SK-N-SH (cell line): ENCODE measurements around the gene ZNF579. TPM values are rescaled to one million over a fixed set of nuclear protein-coding genes. Genes with fewer than 3 reads are reported as not detected.

Source experiments
- CTCF ChIA-PET: fragments of 300-600, 350-600 bp; formaldehyde crosslinking; extraction: SDS; loops from one replicate; lab custom pipeline; 2021; lab: Yijun Ruan, JAX
- POLR2A ChIA-PET: fragments of 350-600 bp; sonication (Branson Sonifier 250); formaldehyde crosslinking; extraction: SDS; loops from one replicate; lab custom pipeline; 2020; ENCODE audit warnings: antibody characterized with exemption, inconsistent platforms; lab: Yijun Ruan, JAX
- DNase-seq: peaks from one replicate; pipeline ENCODE4 v3.0.0; 2012
- H2AFZ ChIP-seq: fragments of 200-600 bp; sonication (generic); 2 replicates; pipeline ENCODE4 v1.8.1; 2016; ENCODE audit warnings: antibody characterized with exemption, mild to moderate bottlenecking, low read depth
- H3F3A ChIP-seq: fragments of 200-600 bp; sonication (generic); replicated peaks from 2 replicates; pipeline ENCODE3; 2016; ENCODE audit warnings: antibody characterized with exemption, mild to moderate bottlenecking; ENCODE audit not compliant: insufficient read depth
- H3K27ac ChIP-seq, 2 experiments: fragments of 200-500 bp in 1 of 2; fragments of 200-600 bp in 1 of 2; sonication (Bioruptor generic) in 1 of 2; sonication (generic), shearing (Covaris generic) in 1 of 2; 2 replicates each; pipeline versions ENCODE4 v1.5.1 to v1.6.1; 2014 to 2016; ENCODE audit warnings: low read depth in 2 of 2, inconsistent platforms in 1 of 2, low read length in 1 of 2, mild to moderate bottlenecking in 1 of 2, mixed read lengths in 1 of 2
- H3K27me3 ChIP-seq: fragments of 200-600 bp; sonication (generic), shearing (Covaris generic); 2 replicates; pipeline ENCODE4 v1.6.1; 2016; ENCODE audit warnings: mixed run types; ENCODE audit not compliant: insufficient read depth
- H3K36me3 ChIP-seq, 2 experiments: fragments of 200-500 bp in 1 of 2; fragments of 200-600 bp in 1 of 2; sonication (Bioruptor generic) in 1 of 2; sonication (generic) in 1 of 2; replicated peaks in 1 of 2; 2 replicates each; pipeline versions ENCODE3 to v1.5.1; 2014 to 2016; ENCODE audit warnings: low read length in 1 of 2, mild to moderate bottlenecking in 1 of 2; ENCODE audit not compliant: insufficient read depth in 2 of 2, control insufficient read depth in 1 of 2
- H3K4me1 ChIP-seq, 2 experiments: fragments of 200-500 bp in 1 of 2; fragments of 200-600 bp in 1 of 2; sonication (Bioruptor generic) in 1 of 2; sonication (generic), shearing (Covaris generic) in 1 of 2; 2 replicates each; pipeline versions ENCODE4 v1.5.1 to v1.6.1; 2014 to 2016; ENCODE audit warnings: low read depth in 1 of 2, low read length in 1 of 2, mixed run types in 1 of 2; ENCODE audit not compliant: insufficient read depth in 2 of 2, control insufficient read depth in 1 of 2
- H3K4me2 ChIP-seq: fragments of 200-600 bp; sonication (generic), shearing (Covaris generic); 2 replicates; pipeline ENCODE4 v1.6.1; 2017; ENCODE audit warnings: mixed run types
- H3K4me3 ChIP-seq, 2 experiments: fragments of 200-500 bp in 1 of 2; fragments of 200-600 bp in 1 of 2; sonication (Bioruptor generic) in 1 of 2; sonication (generic), shearing (Covaris generic) in 1 of 2; 2 replicates each; pipeline versions ENCODE4 v1.5.1 to v1.8.1; 2014 to 2016; ENCODE audit warnings: low read depth in 2 of 2, inconsistent platforms in 1 of 2, low read length in 1 of 2, mild to moderate bottlenecking in 1 of 2, mixed read lengths in 1 of 2, moderate library complexity in 1 of 2
- H3K79me2 ChIP-seq: fragments of 200-600 bp; sonication (generic); 2 replicates; pipeline ENCODE4 v1.8.1; 2017; ENCODE audit warnings: mild to moderate bottlenecking; ENCODE audit not compliant: insufficient read depth
- H3K9ac ChIP-seq: fragments of 200-600 bp; sonication (generic); 2 replicates; pipeline ENCODE4 v1.6.1; 2017; ENCODE audit warnings: mixed run types
- H3K9me2 ChIP-seq: fragments of 200-600 bp; sonication (generic); 2 replicates; pipeline ENCODE4 v1.6.1; 2017; ENCODE audit warnings: mixed run types
- H3K9me3 ChIP-seq: fragments of 200-600 bp; sonication (generic); 2 replicates; pipeline ENCODE4 v1.6.1; 2017; ENCODE audit warnings: mixed run types, mild to moderate bottlenecking, moderate library complexity
- H4K20me1 ChIP-seq: fragments of 200-600 bp; sonication (generic); 2 replicates; pipeline ENCODE4 v1.6.1; 2017; ENCODE audit warnings: mild to moderate bottlenecking, mixed run types; ENCODE audit not compliant: insufficient read depth
- CHD2 ChIP-seq: fragments of 150-350 bp; IDR thresholded peaks from 2 replicates; pipeline ENCODE4 v1.6.1; 2018; ENCODE audit warnings: low read length; ENCODE audit not compliant: partially characterized antibody
- ELF1 ChIP-seq: IDR thresholded peaks from 2 replicates; pipeline ENCODE4 v1.4.0; 2012
- EP300 ChIP-seq, 2 experiments: IDR thresholded peaks; 2 replicates each; pipeline versions ENCODE4 v1.4.0 to v1.6.1; 2012; ENCODE audit warnings: borderline replicate concordance in 1 of 2, low read depth in 1 of 2, low read length in 1 of 2
- FOSL2 ChIP-seq: IDR thresholded peaks from 2 replicates; pipeline ENCODE4 v1.4.0; 2012; ENCODE audit warnings: low read depth, mild to moderate bottlenecking, moderate library complexity, borderline replicate concordance
- FOXJ3 ChIP-seq: sonication (generic); formaldehyde crosslinking; IDR thresholded peaks from 2 replicates; pipeline ENCODE4 v1.5.1; 2020; ENCODE audit warnings: mild to moderate bottlenecking, missing genetic modification reagents
- FOXM1 ChIP-seq: IDR thresholded peaks from 2 replicates; pipeline ENCODE4 v1.4.0; 2012; ENCODE audit warnings: low read depth, mild to moderate bottlenecking
- GATA2 ChIP-seq: sonication (generic); formaldehyde crosslinking; IDR thresholded peaks from 2 replicates; pipeline ENCODE4 v1.5.0; 2020; ENCODE audit warnings: mild to moderate bottlenecking, missing genetic modification reagents
- IRF3 ChIP-seq: fragments of 150-350 bp; IDR thresholded peaks from 2 replicates; pipeline ENCODE4 v1.6.1; 2016; ENCODE audit warnings: mild to moderate bottlenecking, low read depth, low read length
- JUND ChIP-seq: IDR thresholded peaks from 2 replicates; pipeline ENCODE4 v1.4.0; 2012
- MAX ChIP-seq: IDR thresholded peaks from 2 replicates; pipeline ENCODE4 v1.4.0; 2012; ENCODE audit warnings: low read depth
- MEF2A ChIP-seq: IDR thresholded peaks from 2 replicates; pipeline ENCODE4 v1.4.0; 2012; ENCODE audit warnings: low read depth, borderline replicate concordance
- MXI1 ChIP-seq: IDR thresholded peaks from 2 replicates; pipeline ENCODE4 v1.6.1; 2012; ENCODE audit warnings: mild to moderate bottlenecking, low read depth, low read length, improper control_type of control experiment
- NFIC ChIP-seq: IDR thresholded peaks from 2 replicates; pipeline ENCODE4 v1.4.0; 2012; ENCODE audit warnings: borderline replicate concordance
- POLR2AphosphoS5 ChIP-seq: IDR thresholded peaks from 2 replicates; pipeline ENCODE4 v1.6.1; 2012; ENCODE audit warnings: low read depth, low read length
- RXRA ChIP-seq: IDR thresholded peaks from 2 replicates; pipeline ENCODE4 v1.4.0; 2012; ENCODE audit warnings: low read depth, mild to moderate bottlenecking, borderline replicate concordance
- SIN3A ChIP-seq: IDR thresholded peaks from 2 replicates; pipeline ENCODE4 v1.6.1; 2012; ENCODE audit warnings: low read depth, mild to moderate bottlenecking, low read length, moderate library complexity, borderline replicate concordance
- SMC3 ChIP-seq: IDR thresholded peaks from 2 replicates; pipeline ENCODE4 v1.6.1; 2012; ENCODE audit warnings: low read depth, low read length, improper control_type of control experiment
- TAF1 ChIP-seq: IDR thresholded peaks from 2 replicates; pipeline ENCODE4 v1.6.1; 2012; ENCODE audit warnings: low read depth, mild to moderate bottlenecking, low read length, moderate library complexity, borderline replicate concordance
- TCF12 ChIP-seq: IDR thresholded peaks from 2 replicates; pipeline ENCODE4 v1.4.0; 2012
- YY1 ChIP-seq: IDR thresholded peaks from 2 replicates; pipeline ENCODE4 v1.4.0; 2012; ENCODE audit warnings: low read depth, mild to moderate bottlenecking
- ZBTB33 ChIP-seq: IDR thresholded peaks from 2 replicates; pipeline ENCODE4 v1.4.0; 2012; ENCODE audit warnings: low read depth, borderline replicate concordance
- WGBS: methylation state at CpG from one replicate; pipeline ENCODE4 v1.1.6; 2017; ENCODE audit warnings: low lambda C conversion rate; 5-methylcytosine and 5-hydroxymethylcytosine counted together
- polyA plus RNA-seq, 3 experiments: library from polyadenylated mRNA; depleted of rRNA; stranded (reverse); fragments of >200 nt; gene quantifications; 2 replicates each; pipeline ENCODE4 v1.2.3, GENCODE V29; 2012
- TF ChIP-seq, protein P1 (sequence below): IDR thresholded peaks from 2 replicates; pipeline ENCODE4; 2012
- TF ChIP-seq, protein P2 (sequence below): IDR thresholded peaks from 2 replicates; pipeline ENCODE4 v1.4.0; 2012; ENCODE audit warnings: low read depth, borderline replicate concordance

The ZNF579 gene
- polyA plus RNA-seq, 1 of the 3 experiments (the other 2 are of a cell fraction), result 5.9 TPM

DNA sequence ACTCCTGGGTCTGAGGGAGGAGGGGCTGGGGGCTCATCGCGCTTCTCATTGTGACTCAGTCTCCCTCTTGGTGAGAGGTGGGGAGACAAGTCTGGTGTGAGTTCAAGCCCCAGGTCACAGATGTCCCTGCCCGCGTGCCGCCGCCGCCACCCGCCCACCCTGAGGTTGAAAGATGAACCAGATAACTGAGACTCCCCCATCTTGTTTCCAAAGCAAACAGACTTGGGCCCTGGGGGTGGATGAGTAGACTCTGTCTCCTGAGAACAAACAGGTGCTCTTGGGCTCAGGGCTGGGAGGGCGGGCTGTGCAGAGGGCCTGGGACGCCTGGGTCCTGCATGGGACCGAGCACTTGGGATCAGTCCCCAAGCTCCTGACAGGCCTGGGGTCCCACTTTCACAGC lies 44.3 kb downstream of the ZNF579 start:
- 86% methylated on average over 11 of the region's 11 CpGs for WGBS
- Histone ChIP-seq H4K20me1 (no peaks in the 10 kb centered on the region), H3K9me3 (no peaks in the 10 kb centered on the region), H3K79me2 (no peaks in the 10 kb centered on the region), H2AFZ (no peak overlapping the region), H3K9me2 (no peaks in the 10 kb centered on the region), H3K4me3 (no peak overlapping the region), H3F3A (peaks cover 4% of the 10 kb centered on the region), H3K4me1 (peaks cover 0 to 3% of the 10 kb centered on the region in 2 experiments; a peak in 2 of 4 replicates), H3K9ac (no peak overlapping the region), H3K27me3 (no peaks in the 10 kb centered on the region), H3K4me2 (no peak overlapping the region), H3K27ac (no peak overlapping the region), H3K36me3 (no peaks in the 10 kb centered on the region)
- TF ChIP-seq NFIC (no peak), RXRA (no peak), ELF1 (no peak), FOSL2 (no peak), POLR2AphosphoS5 (no peak), CHD2 (no peak), MXI1 (no peak), GATA2 (CRISPR knock-in tag) (no peak), YY1 (no peak), MAX (no peak), FOXM1 (no peak), SIN3A (no peak), EP300 (IDR thresholded peaks at IDR 0.05; ENCODE audit: borderline replicate concordance in 1 of 2, low read depth in 1 of 2, low read length in 1 of 2) (no peak), FOXJ3 (CRISPR knock-in tag) (no peak), TCF12 (no peak), JUND (no peak)
- TF ChIP-seq, protein P1, sequence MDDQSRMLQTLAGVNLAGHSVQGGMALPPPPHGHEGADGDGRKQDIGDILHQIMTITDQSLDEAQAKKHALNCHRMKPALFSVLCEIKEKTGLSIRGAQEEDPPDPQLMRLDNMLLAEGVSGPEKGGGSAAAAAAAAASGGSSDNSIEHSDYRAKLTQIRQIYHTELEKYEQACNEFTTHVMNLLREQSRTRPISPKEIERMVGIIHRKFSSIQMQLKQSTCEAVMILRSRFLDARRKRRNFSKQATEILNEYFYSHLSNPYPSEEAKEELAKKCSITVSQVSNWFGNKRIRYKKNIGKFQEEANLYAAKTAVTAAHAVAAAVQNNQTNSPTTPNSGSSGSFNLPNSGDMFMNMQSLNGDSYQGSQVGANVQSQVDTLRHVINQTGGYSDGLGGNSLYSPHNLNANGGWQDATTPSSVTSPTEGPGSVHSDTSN, result no peak
- TF ChIP-seq, protein P2, sequence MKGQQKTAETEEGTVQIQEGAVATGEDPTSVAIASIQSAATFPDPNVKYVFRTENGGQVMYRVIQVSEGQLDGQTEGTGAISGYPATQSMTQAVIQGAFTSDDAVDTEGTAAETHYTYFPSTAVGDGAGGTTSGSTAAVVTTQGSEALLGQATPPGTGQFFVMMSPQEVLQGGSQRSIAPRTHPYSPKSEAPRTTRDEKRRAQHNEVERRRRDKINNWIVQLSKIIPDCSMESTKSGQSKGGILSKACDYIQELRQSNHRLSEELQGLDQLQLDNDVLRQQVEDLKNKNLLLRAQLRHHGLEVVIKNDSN, result no peak
- DNase-seq, result no peak
- POLR2A ChIA-PET, result no interaction called here
- CTCF ChIA-PET, result interaction anchor here (1.2 to 2.1 kb wide), 4 partner anchors 8 to 51 kb away, joined by 3 to 9 read pairs (median 6); no protein-coding TSS in a partner anchor

- no peak overlapping the region for H3K4me2 ChIP-seq
- no peak overlapping the region for H3K9ac ChIP-seq
- ChIA-PET POLR2A (no interaction called here), CTCF (interaction anchor here (1.0 to 2.1 kb wide), 5 partner anchors 8 to 96 kb away, joined by 3 to 9 read pairs (median 5); no protein-coding TSS in a partner anchor)
- peaks cover 0 to 3% of the 10 kb centered on the region in 2 experiments; a peak in 2 of 4 replicates for H3K4me1 ChIP-seq
- no peak for DNase-seq
- no peaks in the 10 kb centered on the region for H4K20me1 ChIP-seq
- 97% methylated on average over 21 of the region's 22 CpGs for WGBS
- TF ChIP-seq IRF3 (no peak), FOXM1 (no peak), MEF2A (no peak), SIN3A (no peak), CHD2 (no peak), TCF12 (no peak), MAX (no peak), TAF1 (no peak), ZBTB33 (no peak), SMC3 (no peak), NFIC (no peak)
- H3K36me3 ChIP-seq, result no peaks in the 10 kb centered on the region
- no peaks in the 10 kb centered on the region for H3K9me3 ChIP-seq
- H3K79me2 ChIP-seq, result no peaks in the 10 kb centered on the region
- no peaks in the 10 kb centered on the region for H3K27me3 ChIP-seq
- no peak overlapping the region for H2AFZ ChIP-seq
- no peak overlapping the region for H3K4me3 ChIP-seq
- peaks cover 4% of the 10 kb centered on the region for H3F3A ChIP-seq
- H3K9me2 ChIP-seq, result no peaks in the 10 kb centered on the region
- no peak overlapping the region for H3K27ac ChIP-seq
Measured at GRCh38 chr19:55535965-55536350, 44.7 kb downstream of the ZNF579 start.
